Prostate gland (tissue), 2 donors: ENCODE results near the gene SBK2. TPM values are rescaled to one million over a fixed set of nuclear protein-coding genes. Genes with fewer than 3 reads are reported as not detected.

Experiments
- DNase-seq: peaks from one replicate; pipeline ENCODE4 v3.0.0-alpha.2; 2019; ENCODE audit warnings: low spot score
- H3K27ac ChIP-seq, 2 donors: fragments of 200-600 bp; sonication (generic); 2 replicates each; pipeline ENCODE4 v1.5.1; 2017 to 2019
- H3K27me3 ChIP-seq: fragments of 200-600 bp; sonication (generic); replicated peaks from 2 replicates; pipeline ENCODE4 v1.5.1; 2019; ENCODE audit not compliant: insufficient read depth
- H3K36me3 ChIP-seq, 2 donors: fragments of 200-600 bp; sonication (generic); 1 replicate in 1 of 2; 2 replicates in 1 of 2; pipeline versions ENCODE4 v1.5.1 to v1.8.1; 2017 to 2019
- H3K4me1 ChIP-seq: fragments of 200-600 bp; sonication (generic); replicated peaks from 2 replicates; pipeline ENCODE4 v1.5.1; 2019
- H3K4me3 ChIP-seq, 2 donors: fragments of 200-600 bp; sonication (generic); 2 replicates each; pipeline ENCODE4 v1.5.1; 2017 to 2019
- H3K9me3 ChIP-seq: fragments of 200-600 bp; sonication (generic); 2 replicates; pipeline ENCODE4 v1.5.1; 2017
- CTCF ChIP-seq, 4 experiments: fragments of 200-600 bp in 2 of 4; fragments of 450-650 bp in 2 of 4; sonication (generic) in 2 of 4; IDR thresholded peaks; 1 replicate in 3 of 4; 2 replicates in 1 of 4; pipeline ENCODE4 v1.5.1; 2016 to 2019; ENCODE audit warnings: antibody characterized with exemption in 4 of 4, mild to moderate bottlenecking in 2 of 4, moderate library complexity in 2 of 4
- POLR2A ChIP-seq: fragments of 450-650 bp; IDR thresholded peaks from one replicate; pipeline ENCODE4 v1.6.1; 2016; ENCODE audit warnings: antibody characterized with exemption, mild to moderate bottlenecking
- POLR2AphosphoS5 ChIP-seq: sonication (generic); formaldehyde crosslinking; IDR thresholded peaks from one replicate; pipeline ENCODE4 v1.6.1; 2017; ENCODE audit warnings: antibody characterized with exemption
- WGBS: methylation state at CpG from one replicate; pipeline ENCODE4 v1.1.5; 2018; 5-methylcytosine and 5-hydroxymethylcytosine counted together
- intact Hi-C: fragments of 100-400 bp; cut with DNase I; formaldehyde crosslinking; loops from one replicate; pipeline ENCODE4 v1.14.2; 2022
- total RNA-seq, 2 donors: library from RNA; depleted of rRNA; stranded (reverse); fragments of >200 nt; gene quantifications; one replicate each; pipeline ENCODE4 v1.1.0, GENCODE V29; 2016

Gene SBK2
- total RNA-seq, 2 donors from 2014 or later, result not detected

- H3K4me3 ChIP-seq, result peak overlapping the region; percentile 15 to 30
- H3K9me3 ChIP-seq, result no peaks in the 10 kb centered on the region
- no peaks in the 10 kb centered on the region for H3K36me3 ChIP-seq
- 12% methylated on average over 64 of the region's 64 CpGs for WGBS
- no peaks in the 10 kb centered on the region for H3K27me3 ChIP-seq
- no peak overlapping the region for H3K27ac ChIP-seq
- H3K4me1 ChIP-seq, result no peaks in the 10 kb centered on the region
- TF ChIP-seq CTCF (IDR thresholded peaks at IDR 0.05) (peak; percentile 95 to 99 (median 98)), POLR2AphosphoS5 (peak; percentile 86), POLR2A (peak; percentile 19)
- intact Hi-C loops, result loop anchor here (2.0 to 10.0 kb wide), 3 partner anchors 37 to 363 kb away; partner anchors contain the start of genes BRSK1 and HSPBP1
- peak; percentile 86 for DNase-seq
These were observed 33.3 kb downstream of the SBK2 start for GRCh38 chr19:55503502-55504251.

GRCh38 chr19:55503157-55503501, 33.8 kb downstream of the SBK2 start:
- 88% methylated on average over 17 of the region's 17 CpGs for WGBS

GRCh38 chr19:55502197-55502952, 34.6 kb downstream of the SBK2 start:
- Histone ChIP-seq H3K36me3 (no peaks in the 10 kb centered on the region), H3K27me3 (no peaks in the 10 kb centered on the region), H3K27ac (no peak overlapping the region), H3K4me1 (no peaks in the 10 kb centered on the region), H3K9me3 (no peaks in the 10 kb centered on the region), H3K4me3 (no peak overlapping the region)
- intact Hi-C loops, result loop anchor here (2.0 to 10.0 kb wide), 2 partner anchors 218 to 362 kb away; partner anchors contain the start of genes BRSK1 and HSPBP1
- no peak for DNase-seq
- TF ChIP-seq POLR2A (no peak), CTCF (IDR thresholded peaks at IDR 0.05) (no peak), POLR2AphosphoS5 (no peak)
- WGBS, result 90% methylated on average over 9 of the region's 9 CpGs

More at GRCh38 chr19:55503157-55503501, 33.8 kb downstream of the SBK2 start:
- intact Hi-C loops, result loop anchor here (2.0 to 10.0 kb wide), 2 partner anchors 218 to 362 kb away; partner anchors contain the start of genes BRSK1 and HSPBP1
- no peaks in the 10 kb centered on the region for H3K4me1 ChIP-seq
- TF ChIP-seq CTCF (IDR thresholded peaks at IDR 0.05), result no peak
- no peak for TF ChIP-seq POLR2A
- TF ChIP-seq POLR2AphosphoS5, result no peak
- no peaks in the 10 kb centered on the region for H3K36me3 ChIP-seq
- H3K27me3 ChIP-seq, result no peaks in the 10 kb centered on the region
- DNase-seq, result no peak
- no peak overlapping the region for H3K27ac ChIP-seq
- H3K4me3 ChIP-seq, result no peak overlapping the region
- H3K9me3 ChIP-seq, result no peaks in the 10 kb centered on the region

- Histone ChIP-seq H3K27me3 (no peaks in the 10 kb centered on the region), H3K36me3 (no peaks in the 10 kb centered on the region), H3K4me1 (no peaks in the 10 kb centered on the region), H3K9me3 (no peaks in the 10 kb centered on the region), H3K4me3 (no peak overlapping the region), H3K27ac (no peak overlapping the region)
- intact Hi-C loops, result loop anchor here (10.0 kb wide), 1 partner anchor 216 kb away; the partner anchor contains the start of genes BRSK1 and HSPBP1
- no peak for DNase-seq
- 92% methylated on average over 26 of the region's 26 CpGs for WGBS
- no peak for TF ChIP-seq POLR2AphosphoS5
- TF ChIP-seq CTCF (IDR thresholded peaks at IDR 0.05), result no peak
- TF ChIP-seq POLR2A, result no peak
These were observed 36.5 kb downstream of the SBK2 start for GRCh38 chr19:55500368-55500952.
